K562 (cell line): Measurements from ENCODE around the gene ARHGAP22. TPM values are rescaled to one million over a fixed set of nuclear protein-coding genes. Genes with fewer than 3 reads are reported as not detected.
"Not testable (repeated sequence)": the region's sequence is repeated elsewhere in the genome, so short reads cannot be mapped to it uniquely, and the experiment has no call there.

Experiments used
- ATAC-seq: fragments of 200-7000 bp; cut with Tn5 transposase; 3 replicates; pipeline ENCODE4 v1.9.1; 2020; ENCODE audit warnings: moderate library complexity
- BruUV-seq: library from RNA; stranded (reverse); fragments of 400-500 nt; replicated peaks from 2 replicates; lab custom pipeline; 2021; lab: Mats Ljungman, UMichigan
- CTCF ChIA-PET: fragments of 300-600 bp; formaldehyde crosslinking; extraction: SDS; loops from one replicate; lab custom pipeline; 2021; ENCODE audit warnings: low intra/inter-chr PET ratio; lab: Yijun Ruan, JAX
- POLR2A ChIA-PET: fragments of 300-600, 350-650 bp; sonication (Branson Sonifier 250); formaldehyde crosslinking; extraction: SDS; loops from one replicate; lab custom pipeline; 2021; ENCODE audit warnings: antibody characterized with exemption, inconsistent platforms; lab: Yijun Ruan, JAX
- DNase-seq, 4 experiments: peaks; one replicate each; pipeline versions ENCODE4 v3.0.0 to v3.0.0-alpha.2; 2011 to 2018; ENCODE audit warnings: low spot score in 3 of 4, mixed read lengths in 3 of 4; ENCODE audit errors: extremely low read depth in 1 of 4
- FAIRE-seq: peaks from 2 replicates; lab custom pipeline; 2011; peaks lifted over from hg19 to GRCh38; lab: Jason Lieb, UNC
- H2AFZ ChIP-seq: 2 replicates; pipeline ENCODE4 v1.6.0; 2011; ENCODE audit warnings: low read depth, low read length, control low read depth, inconsistent platforms
- H3K27ac ChIP-seq: fragments of 200-600 bp; 3 replicates; pipeline ENCODE4 v1.8.0; 2011; ENCODE audit warnings: low read depth, mild to moderate bottlenecking, control low read depth, inconsistent platforms, low read length, moderate library complexity, mixed read lengths; ENCODE audit errors: extremely low read depth
- H3K27me3 ChIP-seq, 2 experiments: fragments of 300-600 bp in 1 of 2; 2 replicates in 1 of 2; 3 replicates in 1 of 2; pipeline versions ENCODE4 v1.6.0 to v1.8.0; 2011; ENCODE audit warnings: inconsistent platforms in 2 of 2, low read length in 2 of 2, mild to moderate bottlenecking in 1 of 2, mixed read lengths in 1 of 2, moderate library complexity in 1 of 2; ENCODE audit not compliant: control insufficient read depth in 2 of 2, insufficient read depth in 2 of 2
- H3K36me3 ChIP-seq: fragments of 300-600 bp; 3 replicates; pipeline ENCODE4 v1.8.0; 2011; ENCODE audit warnings: mild to moderate bottlenecking, low read length, inconsistent platforms; ENCODE audit not compliant: control insufficient read depth, insufficient read depth
- H3K4me1 ChIP-seq, 2 experiments: fragments of 200-600 bp in 1 of 2; replicated peaks in 1 of 2; 2 replicates in 1 of 2; 3 replicates in 1 of 2; pipeline versions ENCODE4 v1.5.1 to v1.8.0; 2011; ENCODE audit warnings: inconsistent platforms in 2 of 2, low read length in 2 of 2, mild to moderate bottlenecking in 1 of 2, mixed read lengths in 1 of 2, moderate library complexity in 1 of 2; ENCODE audit not compliant: control insufficient read depth in 2 of 2, insufficient read depth in 2 of 2
- H3K4me2 ChIP-seq: 2 replicates; pipeline ENCODE4 v1.6.1; 2011; ENCODE audit warnings: low read length, control low read depth, inconsistent platforms, mixed read lengths; ENCODE audit not compliant: insufficient read depth
- H3K4me3 ChIP-seq: fragments of 200-600 bp; sonication (generic), shearing (Covaris generic); 2 replicates; pipeline ENCODE4 v1.5.1; 2016; ENCODE audit warnings: control low read depth, inconsistent platforms
- H3K79me2 ChIP-seq: fragments of 200-600 bp; 3 replicates; pipeline ENCODE4 v1.8.0; 2011; ENCODE audit warnings: low read length, inconsistent platforms; ENCODE audit not compliant: control insufficient read depth, insufficient read depth
- H3K9ac ChIP-seq, 2 experiments: 2 replicates each; pipeline versions ENCODE4 v1.6.0 to v1.6.1; 2011; ENCODE audit warnings: low read depth in 2 of 2, low read length in 2 of 2, control low read depth in 1 of 2, inconsistent platforms in 1 of 2, mild to moderate bottlenecking in 1 of 2, mixed read lengths in 1 of 2; ENCODE audit not compliant: insufficient read depth in 1 of 2
- H3K9me1 ChIP-seq: one replicate; pipeline ENCODE4 v1.6.0; 2011; ENCODE audit warnings: inconsistent platforms, mild to moderate bottlenecking, low read length, moderate library complexity; ENCODE audit not compliant: control insufficient read depth, insufficient read depth
- H3K9me3 ChIP-seq: replicated peaks from 2 replicates; pipeline ENCODE4 v1.5.1; 2011; ENCODE audit warnings: low read depth, low read length, inconsistent platforms; ENCODE audit not compliant: control insufficient read depth, insufficient read depth
- H4K20me1 ChIP-seq: replicated peaks from 2 replicates; pipeline ENCODE4 v1.6.1; 2011; ENCODE audit warnings: low read length, inconsistent platforms, mixed read lengths; ENCODE audit not compliant: control insufficient read depth, insufficient read depth
- ATF4 ChIP-seq: fragments of 450-650 bp; formaldehyde crosslinking; IDR thresholded peaks from 2 replicates; pipeline ENCODE4 v1.4.0; 2022; ENCODE audit warnings: mild to moderate bottlenecking, moderate library complexity
- BACH1 ChIP-seq: fragments of 200-800 bp; sonication (Bioruptor generic); IDR thresholded peaks from 2 replicates; pipeline ENCODE4 v1.6.1; 2016; ENCODE audit warnings: missing genetic modification characterization, missing compliant biosample characterization
- C11orf30 ChIP-seq: fragments of 450-650 bp; IDR thresholded peaks from 2 replicates; pipeline ENCODE4 v1.6.1; 2016; ENCODE audit warnings: low read depth, mild to moderate bottlenecking
- HDAC3 ChIP-seq: fragments of 450-650 bp; IDR thresholded peaks from 2 replicates; pipeline ENCODE4 v1.6.1; 2018; ENCODE audit warnings: borderline replicate concordance, mild to moderate bottlenecking, moderate library complexity; ENCODE audit not compliant: partially characterized antibody
- KAT2B ChIP-seq: IDR thresholded peaks from one replicate; pipeline ENCODE4 v1.6.1; 2012; ENCODE audit warnings: low read depth, mild to moderate bottlenecking, control low read depth, inconsistent platforms, low read length, moderate library complexity
- MTA3 ChIP-seq: fragments of 450-650 bp; formaldehyde crosslinking; IDR thresholded peaks from 2 replicates; pipeline ENCODE4 v1.6.1; 2017; ENCODE audit warnings: mild to moderate bottlenecking, borderline replicate concordance
- NR1H2 ChIP-seq: sonication (generic); formaldehyde crosslinking; IDR thresholded peaks from 2 replicates; pipeline ENCODE4 v1.4.0; 2020; ENCODE audit warnings: mild to moderate bottlenecking, missing genetic modification reagents
- SMARCE1 ChIP-seq: fragments of 450-650 bp; IDR thresholded peaks from 2 replicates; pipeline ENCODE4 v1.7.1; 2016; ENCODE audit warnings: mild to moderate bottlenecking
- SNIP1 ChIP-seq: fragments of 450-650 bp; IDR thresholded peaks from 2 replicates; pipeline ENCODE4 v1.7.1; 2017; ENCODE audit warnings: low read depth, mild to moderate bottlenecking
- STAG1 ChIP-seq: sonication (generic); formaldehyde crosslinking; IDR thresholded peaks from 2 replicates; pipeline ENCODE4 v1.5.0; 2020; ENCODE audit warnings: missing genetic modification reagents, borderline replicate concordance
- TRIM24 ChIP-seq, 2 experiments: fragments of 450-650 bp; IDR thresholded peaks; 2 replicates each; pipeline ENCODE4 v1.6.1; 2016
- ZC3H11A ChIP-seq: IDR thresholded peaks from 2 replicates; pipeline ENCODE4 v1.6.1; 2012; ENCODE audit warnings: low read depth, low read length, improper control_type of control experiment
- ZNF121 ChIP-seq: sonication (generic); formaldehyde crosslinking; conservative IDR thresholded peaks from 2 replicates; pipeline ENCODE4 v1.8.0; 2022; ENCODE audit warnings: missing genetic modification reagents
- ZNF316 ChIP-seq: fragments of 450-650 bp; IDR thresholded peaks from 2 replicates; pipeline ENCODE4 v1.6.1; 2016
- ZNF511 ChIP-seq: sonication (generic); formaldehyde crosslinking; IDR thresholded peaks from 2 replicates; pipeline ENCODE4 v1.8.0; 2022; ENCODE audit warnings: mild to moderate bottlenecking, missing genetic modification reagents
- ZNF668 ChIP-seq: fragments of 250-450 bp; sonication (Bioruptor Pico); IDR thresholded peaks from 2 replicates; pipeline ENCODE4 v1.8.0; 2022; ENCODE audit warnings: mild to moderate bottlenecking, inconsistent platforms
- ZNF780A ChIP-seq: fragments of 250-450 bp; sonication (Bioruptor Pico); IDR thresholded peaks from 2 replicates; pipeline ENCODE4 v1.5.0; 2021; ENCODE audit warnings: mild to moderate bottlenecking
- WGBS: fragments of 100-300 bp; shearing (Covaris generic); methylation state at CpG from one replicate; pipeline ENCODE4 v1.1.6; 2016; ENCODE audit warnings: low coverage, mixed read lengths; ENCODE audit not compliant: insufficient coverage; ENCODE audit errors: missing lambda C conversion rate; 5-methylcytosine and 5-hydroxymethylcytosine counted together
- in situ Hi-C: fragments of 300-500 bp; cut with MboI; formaldehyde crosslinking; loops from 4 replicates; pipeline ENCODE4 v1.15.0; 2018; ENCODE audit warnings: inconsistent platforms, mixed read lengths
- intact Hi-C: fragments of 100-400 bp; cut with micrococcal nuclease; formaldehyde crosslinking; loops from 2 replicates; pipeline ENCODE4 v1.14.2; 2022
- polyA plus RNA-seq, 8 experiments: library from polyadenylated mRNA; depleted of rRNA in 4 of 8; stranded (reverse) in 5 of 8; unstranded in 3 of 8; fragments of >200 nt; fragmentation: Nextera tagmentation in 2 of 8; fragmentation: Illumina TruSeq in 1 of 8; extraction: Ambion mirVana in 2 of 8; extraction: Trizol in 1 of 8; gene quantifications; 2 replicates each; pipeline versions ENCODE4 v1.2.1 to v1.2.3, GENCODE V29; 2011 to 2014; ENCODE audit warnings: inconsistent platforms in 1 of 8, missing spikeins in 1 of 8
- total RNA-seq, 7 experiments: library from RNA; depleted of rRNA in 6 of 7; stranded (reverse); fragments of >200 nt in 6 of 7; fragmentation: Illumina TruSeq in 2 of 7; extraction: Trizol in 2 of 7; gene quantifications; 2 replicates each; pipeline versions ENCODE4 v1.2.1 to v1.2.3, GENCODE V29; 2011 to 2021; ENCODE audit warnings: low replicate concordance in 1 of 7

ARHGAP22 gene
- total and polyA plus RNA-seq, 9 of the 15 experiments (the other 6 are each of a cell fraction or from before 2014, with no cell fraction given), result 1.3 to 28.1 (median 12.7) TPM

GRCh38 chr10:48421862-48422261, 183.0 kb downstream of the ARHGAP22 start:
- H3K27ac ChIP-seq, H3K9me3 ChIP-seq, H3K9me1 ChIP-seq, H3K4me3 ChIP-seq, H3K79me2 ChIP-seq, intact Hi-C loops, FAIRE-seq, H3K27me3 ChIP-seq, BruUV-seq, H3K9ac ChIP-seq, H3K4me2 ChIP-seq, ATAC-seq, DNase-seq, in situ Hi-C loops, H2AFZ ChIP-seq, H4K20me1 ChIP-seq, CTCF ChIA-PET: not testable (repeated sequence)
- Histone ChIP-seq H3K36me3 (peaks cover 20% of the 10 kb centered on the region), H3K4me1 (peaks cover 0 to 32% of the 10 kb centered on the region in 2 experiments; a peak in 4 of 5 replicates)
- 91% methylated on average over 2 of the region's 2 CpGs for WGBS
- TF ChIP-seq ZNF121 (CRISPR knock-in tag), result peak; percentile 74
- TF ChIP-seq ZC3H11A, result peak; percentile 86; the same call in 1 of the 2 replicates
- POLR2A ChIA-PET, result interaction anchor here (1.7 kb wide), 1 partner anchor 10 kb away, joined by 7 read pairs; no protein-coding TSS in a partner anchor

- ATAC-seq, result no peak
- DNase-seq, result no peak
- no peak for TF ChIP-seq KAT2B
- TF ChIP-seq BACH1, result no peak
- no peak for TF ChIP-seq STAG1 (CRISPR knock-in tag)
- TF ChIP-seq ZNF316, result peak; percentile 78
- TF ChIP-seq ATF4 (CRISPR knock-in tag), result no peak
- TF ChIP-seq MTA3, result no peak
- TF ChIP-seq NR1H2 (CRISPR knock-in tag), result no peak
- no peak for TF ChIP-seq HDAC3
- TF ChIP-seq SNIP1, result no peak
- no peak for TF ChIP-seq ZNF511 (CRISPR knock-in tag)
- TF ChIP-seq TRIM24 (IDR thresholded peaks at IDR 0.05), result no peak
- no peak for TF ChIP-seq ZNF668 (CRISPR knock-in tag)
- TF ChIP-seq C11orf30, result 0 out of 2 replicates have a peak, but pooled peaks have one; percentile 15
- no peak for TF ChIP-seq ZNF780A
- no peak for TF ChIP-seq SMARCE1
- Histone ChIP-seq H3K79me2 (no peaks in the 10 kb centered on the region), H2AFZ (no peak overlapping the region), H3K9ac (no peak overlapping the region), H3K9me1 (no peaks in the 10 kb centered on the region), H3K36me3 (peaks cover 9% of the 10 kb centered on the region), H3K4me2 (no peak overlapping the region), H3K27me3 (no peaks in the 10 kb centered on the region), H4K20me1 (no peaks in the 10 kb centered on the region), H3K9me3 (no peaks in the 10 kb centered on the region), H3K27ac (no peak overlapping the region), H3K4me3 (no peak overlapping the region), H3K4me1 (peaks cover 0 to 37% of the 10 kb centered on the region in 2 experiments; a peak in 4 of 5 replicates)
- 76% methylated on average over 4 of the region's 4 CpGs for WGBS
- in situ Hi-C loops (no loop called here), intact Hi-C loops (loop anchor here (5.0 kb wide), 1 partner anchor 57 kb away; no protein-coding TSS in a partner anchor)
- no TSS peak for BruUV-seq
- POLR2A ChIA-PET, result interaction anchor here (1.1 kb wide), 1 partner anchor 13 kb away, joined by 3 read pairs; no protein-coding TSS in a partner anchor
- CTCF ChIA-PET, result no interaction called here
- no peak for FAIRE-seq
Observed at GRCh38 chr10:48419714-48420113, 185.2 kb downstream of the ARHGAP22 start.
